Inflammatory macrophage treated with lipopolysaccharide for 1 hour (primary cell): ENCODE measurements around the gene RDH12.
"Not testable (repeated sequence)": the region's sequence is repeated elsewhere in the genome, so short reads cannot be mapped to it uniquely, and the experiment has no call there.

ENCODE experiments used
- DNase-seq, 2 donors: peaks; one replicate each; pipeline ENCODE4 v3.0.0-alpha.2; 2020 to 2022

The RDH12 gene

DNA sequence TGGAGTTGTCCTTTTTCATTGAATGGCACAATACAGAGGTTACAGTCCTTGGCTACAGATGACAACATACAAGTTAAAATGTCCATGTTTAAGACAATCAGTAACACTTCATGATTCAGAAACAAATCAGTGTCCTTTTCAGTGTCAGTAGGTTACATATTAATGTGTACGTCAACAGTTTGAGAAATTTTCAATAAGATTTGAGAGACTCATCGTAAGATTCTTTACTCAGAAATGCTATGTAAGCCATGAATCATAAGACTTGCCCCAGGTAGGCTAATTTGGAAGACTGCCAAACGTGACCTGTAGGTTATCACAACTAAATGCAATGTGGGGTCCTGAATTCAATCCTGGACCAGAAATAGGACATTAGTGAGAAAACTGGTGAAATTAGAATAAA is 3.5 kb downstream of the RDH12 start:
- DNase-seq, result no peak

- DNase-seq, result not testable (repeated sequence)
Observed at GRCh38 chr14:67709346-67709745, 7.7 kb downstream of the RDH12 start.

DNA sequence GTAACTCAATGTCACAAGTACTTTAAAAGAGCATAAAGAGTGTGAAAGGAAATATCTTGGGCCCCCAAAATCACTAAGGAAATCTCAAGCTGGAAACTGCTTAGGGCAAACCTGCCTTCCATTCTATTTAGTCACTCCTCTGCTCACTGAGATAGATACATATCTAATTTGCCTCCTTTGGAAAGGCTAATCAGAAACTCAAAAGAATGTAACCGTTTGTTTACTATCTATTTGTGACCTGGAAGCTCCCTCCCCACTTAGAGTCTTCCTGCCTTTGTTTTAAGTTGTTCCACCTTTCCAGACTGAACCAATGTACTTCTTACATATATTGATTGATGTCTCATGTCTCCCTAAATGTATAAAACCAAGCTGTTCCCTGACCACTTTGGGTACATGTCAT is 8.1 kb downstream of the RDH12 start:
- DNase-seq, result not testable (repeated sequence)

DNA sequence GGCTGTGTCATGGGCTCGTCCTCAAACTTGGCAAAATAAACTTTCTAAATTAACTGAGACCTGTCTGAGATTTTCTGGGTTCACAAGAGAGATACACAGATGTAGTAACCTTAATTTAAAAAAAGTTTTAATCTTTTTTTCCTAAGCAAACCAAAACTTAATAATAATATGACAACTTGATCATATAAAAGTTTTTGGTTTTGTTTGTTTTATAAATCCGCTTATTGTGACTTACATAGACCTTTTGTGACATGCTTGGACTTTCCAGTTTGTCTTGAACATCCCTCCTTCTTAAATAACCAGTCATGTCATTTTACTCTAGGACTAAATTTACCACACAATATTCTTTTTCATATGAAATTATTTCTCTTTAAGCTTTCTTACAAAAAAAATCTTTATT is 8.5 kb downstream of the RDH12 start:
- no peak for DNase-seq

DNA sequence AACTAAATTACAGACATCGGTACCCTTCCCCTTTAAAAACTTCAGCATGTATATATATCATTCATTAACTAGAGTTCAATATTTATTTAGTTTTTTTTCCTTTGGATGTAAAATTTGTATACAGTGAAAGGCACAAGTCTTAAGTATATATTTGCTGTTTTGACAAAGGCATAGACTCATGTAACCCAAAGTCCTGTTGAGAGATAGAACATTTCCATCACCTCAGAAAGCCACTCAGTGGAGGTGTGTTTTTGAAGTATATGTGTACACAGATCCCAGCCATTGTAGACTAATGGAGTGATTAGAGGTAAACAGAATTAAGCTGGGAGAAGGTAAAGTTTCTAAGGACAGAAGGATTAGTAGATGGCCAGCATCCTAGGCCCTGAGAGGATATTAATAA is 15.4 kb downstream of the RDH12 start:
- no peak for DNase-seq

DNA sequence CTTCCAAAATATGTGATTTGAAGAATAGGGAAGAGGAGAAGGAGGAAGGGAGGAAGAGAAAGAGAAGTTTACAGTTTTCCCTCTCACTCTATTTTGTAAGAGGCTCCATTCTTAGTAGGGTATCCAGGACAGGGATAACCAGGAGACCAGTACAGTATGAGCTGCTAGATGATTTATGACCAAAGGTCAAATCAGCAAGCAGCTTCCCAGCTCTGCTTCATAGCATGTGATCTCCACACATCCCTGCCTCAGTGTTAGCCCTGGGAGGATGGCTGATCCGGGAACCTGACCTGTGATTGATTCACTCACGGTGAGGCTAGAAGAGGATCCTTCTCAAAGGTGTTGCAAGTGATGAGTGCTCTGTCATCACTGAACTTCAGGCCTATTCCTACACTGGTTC is 16.6 kb downstream of the RDH12 start:
- DNase-seq, result no peak

GRCh38 chr14:67719385-67719784 is 17.7 kb downstream of the RDH12 start:
- DNase-seq, result not testable (repeated sequence)

- DNase-seq, result peak in 1 of 2 donors; percentile 18
Observed at GRCh38 chr14:67719866-67720265, 18.2 kb downstream of the RDH12 start.

GRCh38 chr14:67721875-67722274 is 20.2 kb downstream of the RDH12 start:
- DNase-seq, result no peak

- no peak for DNase-seq
Observed at GRCh38 chr14:67722293-67722692, 20.6 kb downstream of the RDH12 start.

DNA sequence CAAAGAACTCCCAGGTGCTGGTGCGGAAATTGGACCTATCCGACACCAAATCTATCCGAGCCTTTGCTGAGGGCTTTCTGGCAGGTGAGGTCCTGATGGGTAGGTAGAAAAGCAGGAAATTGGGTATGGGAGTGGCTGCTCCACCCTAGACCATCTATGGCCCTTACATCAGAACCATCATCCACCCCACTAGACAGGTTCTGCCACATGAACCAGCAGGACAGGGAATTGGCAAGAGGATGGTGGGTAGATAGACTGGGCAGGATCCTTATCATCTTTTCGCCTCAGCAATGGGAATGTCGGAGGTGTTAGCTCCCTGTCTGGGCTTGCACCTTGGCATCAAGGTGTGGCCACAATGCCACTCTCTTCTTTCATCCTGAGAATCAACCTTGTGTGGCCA is 23.5 kb downstream of the RDH12 start:
- no peak for DNase-seq

GRCh38 chr14:67727361-67727760 is 25.7 kb downstream of the RDH12 start:
- DNase-seq, result no peak

DNA sequence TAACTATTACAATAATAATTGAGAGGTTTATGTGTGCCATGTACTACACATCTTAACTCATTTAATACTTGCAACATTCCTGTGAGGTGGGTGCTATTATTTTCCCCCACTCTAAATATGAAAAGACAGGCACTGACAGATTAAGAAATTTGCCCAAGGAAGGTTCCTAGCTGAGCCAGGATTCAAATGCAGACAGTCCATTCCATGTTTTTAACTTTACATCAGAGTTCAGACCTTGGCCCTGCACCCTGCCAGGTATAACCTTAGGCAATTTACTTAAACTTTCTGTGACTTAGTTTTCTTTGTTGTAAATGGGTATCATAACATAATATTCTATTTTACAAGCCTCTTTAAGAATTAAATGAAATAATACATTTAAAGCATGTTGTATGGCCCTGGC is 26.6 kb downstream of the RDH12 start:
- no peak for DNase-seq

DNA sequence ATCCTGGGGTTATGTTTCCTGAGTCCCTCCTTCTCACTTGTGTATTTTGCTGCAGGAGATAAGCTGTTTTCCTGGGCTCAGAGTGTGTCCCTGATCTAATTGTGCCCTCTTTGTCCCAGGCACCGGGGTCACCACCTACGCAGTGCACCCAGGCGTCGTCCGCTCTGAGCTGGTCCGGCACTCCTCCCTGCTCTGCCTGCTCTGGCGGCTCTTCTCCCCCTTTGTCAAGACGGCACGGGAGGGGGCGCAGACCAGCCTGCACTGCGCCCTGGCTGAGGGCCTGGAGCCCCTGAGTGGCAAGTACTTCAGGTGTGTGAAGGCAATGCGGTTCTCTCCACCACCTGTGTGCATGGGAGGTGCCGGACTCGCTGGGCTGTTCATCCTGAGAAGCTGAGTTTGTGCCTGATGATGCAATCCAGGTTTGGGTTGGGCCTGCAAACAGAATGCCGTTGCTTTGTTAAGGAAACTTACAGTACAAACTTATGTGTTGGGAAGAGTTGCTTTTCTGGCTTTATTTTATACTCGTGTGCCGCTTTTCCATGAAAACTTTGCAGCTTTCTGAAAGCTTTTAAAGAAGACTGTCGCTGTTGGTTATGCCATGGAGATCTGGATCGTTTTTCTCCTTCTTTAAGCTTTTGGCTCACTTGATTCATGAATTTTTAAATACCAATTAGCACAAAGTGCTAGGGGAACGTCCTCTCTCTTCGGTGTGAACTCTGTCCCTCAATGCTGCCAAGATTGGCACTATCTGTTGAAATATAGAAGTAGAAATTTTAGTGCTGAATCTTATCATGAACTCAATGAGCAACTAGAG is 27.6 kb downstream of the RDH12 start:
- no peak for DNase-seq

DNA sequence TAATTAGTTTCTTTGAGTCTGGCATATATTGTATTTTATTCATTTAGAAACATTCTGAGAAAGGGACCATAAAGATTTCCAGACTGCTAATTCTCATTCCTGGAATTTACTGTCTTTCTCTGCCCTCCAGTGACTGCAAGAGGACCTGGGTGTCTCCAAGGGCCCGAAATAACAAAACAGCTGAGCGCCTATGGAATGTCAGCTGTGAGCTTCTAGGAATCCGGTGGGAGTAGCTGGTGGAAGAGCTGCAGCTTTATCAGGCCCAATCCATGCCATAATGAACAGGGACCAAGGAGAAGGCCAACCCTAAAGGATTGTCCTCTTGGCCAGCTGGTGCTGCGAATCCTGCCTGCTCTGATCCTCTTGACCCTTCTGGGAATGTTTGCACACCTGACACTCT is 31.9 kb downstream of the RDH12 start:
- no peak for DNase-seq

GRCh38 chr14:67734675-67735074 is 33.0 kb downstream of the RDH12 start:
- DNase-seq, result no peak

- DNase-seq, result no peak
Observed at GRCh38 chr14:67735336-67736147, 33.9 kb downstream of the RDH12 start.

GRCh38 chr14:67736771-67737170 is 35.1 kb downstream of the RDH12 start:
- no peak for DNase-seq

- DNase-seq, result peak; percentile 23 to 34
Observed at GRCh38 chr14:67738740-67739504, 37.2 kb downstream of the RDH12 start.

GRCh38 chr14:67744046-67744445 is 42.4 kb downstream of the RDH12 start:
- no peak for DNase-seq

GRCh38 chr14:67746927-67747326 is 45.2 kb downstream of the RDH12 start:
- no peak for DNase-seq

GRCh38 chr14:67748312-67748711 is 46.6 kb downstream of the RDH12 start:
- no peak for DNase-seq

DNA sequence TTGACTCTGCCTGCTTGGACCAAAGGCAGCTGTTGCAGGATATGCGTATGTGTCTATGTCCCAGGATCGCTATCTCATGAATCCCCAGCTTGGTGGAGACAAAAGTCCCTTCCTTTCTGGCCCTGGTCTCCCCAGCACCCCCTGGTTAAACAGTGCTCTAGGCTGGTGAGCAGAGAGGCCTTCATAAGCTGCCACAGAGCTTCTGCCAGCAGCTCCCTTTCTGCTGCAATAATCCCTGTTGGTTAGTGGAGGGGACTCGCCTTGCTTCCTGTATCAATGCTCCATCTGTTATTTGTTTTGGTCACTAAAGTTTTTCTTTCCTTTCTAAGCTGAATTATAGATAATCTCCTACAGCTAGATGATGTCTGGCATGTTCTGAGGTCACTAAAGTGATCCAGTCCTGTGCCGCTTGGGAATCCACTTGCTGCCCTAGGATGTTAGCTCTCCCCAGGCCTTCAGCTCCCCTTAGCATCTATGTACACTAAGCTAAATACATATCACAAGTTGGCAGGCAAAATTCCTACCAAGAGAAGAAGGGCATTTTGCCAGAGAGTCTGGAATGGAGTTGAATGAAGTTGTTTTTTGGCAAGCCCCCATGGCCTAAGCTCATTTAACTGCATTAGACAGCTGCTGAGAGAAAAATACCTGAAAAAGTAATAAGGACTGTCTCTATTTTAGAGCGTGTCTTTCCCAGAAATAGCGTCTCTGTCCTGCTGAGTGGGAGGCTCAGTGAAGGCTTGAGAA is 47.8 kb downstream of the RDH12 start:
- no peak for DNase-seq
